HG03095 (cell line): ENCODE data around the gene PGAM4.
"Not testable (repeated sequence)": the region's sequence is repeated elsewhere in the genome, so short reads cannot be mapped to it uniquely, and the experiment has no call there.

Experiments used
- ATAC-seq: cut with Tn5 transposase; IDR thresholded peaks from one replicate; pipeline ENCODE4 v1.9.1; 2021; ENCODE audit warnings: moderate library complexity; ENCODE audit not compliant: unreplicated experiment

Gene PGAM4

DNA sequence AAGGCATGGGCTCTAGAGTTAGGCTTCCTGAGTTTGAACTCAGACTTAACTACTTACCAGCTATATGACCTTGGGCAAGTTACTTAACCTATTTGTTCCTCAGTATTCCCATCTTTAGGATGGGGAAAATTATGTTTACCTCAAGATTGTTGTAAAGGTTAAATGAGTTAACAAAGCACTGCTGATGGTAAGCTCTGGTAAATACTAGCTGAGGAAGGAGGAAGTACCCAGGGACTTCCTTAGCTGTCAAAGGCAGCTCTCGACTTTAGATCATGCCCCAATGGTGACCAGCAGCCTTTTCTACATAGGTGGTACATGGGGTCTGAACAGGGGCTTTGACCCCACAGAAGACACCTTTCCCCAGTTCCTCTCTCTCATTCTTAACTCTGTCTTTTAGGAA, 38.9 kb downstream of the PGAM4 start:
- ATAC-seq = no peak

DNA sequence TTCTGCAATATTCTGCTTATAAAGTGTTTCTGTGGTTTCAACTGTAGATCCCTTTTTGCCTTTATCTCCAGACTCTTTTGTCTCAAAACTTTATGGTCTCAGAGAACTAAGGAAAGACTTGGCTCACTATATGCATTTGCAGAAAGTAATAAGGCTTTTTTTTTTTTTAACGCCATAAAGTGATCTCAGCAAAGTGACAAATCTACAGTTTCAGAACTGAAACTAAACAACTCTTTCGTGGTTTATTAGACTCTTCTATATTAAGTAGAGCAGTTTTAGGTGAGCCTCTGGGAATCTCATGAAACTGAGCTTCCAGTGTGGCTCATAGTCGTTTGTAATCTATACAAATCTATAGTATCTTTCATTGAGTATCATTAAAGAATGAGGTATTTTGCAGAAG, 43.7 kb downstream of the PGAM4 start:
- peak; percentile 50 for ATAC-seq

DNA sequence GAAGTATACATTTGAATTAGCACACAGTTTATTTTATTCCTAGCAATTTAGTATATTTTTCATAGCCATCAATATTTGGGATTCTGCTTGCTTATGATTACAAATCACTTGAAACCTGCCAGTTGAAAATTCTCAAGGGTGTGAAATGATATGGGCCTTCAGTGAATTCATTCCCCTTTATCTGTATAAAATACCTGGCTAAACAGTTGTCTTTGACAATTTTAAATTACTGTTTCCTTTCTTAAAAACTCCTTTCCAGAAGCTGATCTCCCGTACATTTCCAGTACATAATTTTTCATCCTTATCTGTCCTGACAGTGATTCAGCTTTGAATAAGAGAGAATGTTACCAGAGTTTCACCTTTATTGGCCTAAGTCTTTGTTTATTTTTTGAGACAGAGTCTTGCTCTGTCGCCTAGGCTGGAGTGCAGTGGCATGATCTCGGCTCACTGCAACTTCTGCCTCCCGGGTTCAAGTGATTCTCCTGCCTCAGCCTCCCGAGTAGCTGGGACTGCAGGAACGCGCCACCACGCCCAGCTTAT, 45.0 kb downstream of the PGAM4 start:
- ATAC-seq = no peak

DNA sequence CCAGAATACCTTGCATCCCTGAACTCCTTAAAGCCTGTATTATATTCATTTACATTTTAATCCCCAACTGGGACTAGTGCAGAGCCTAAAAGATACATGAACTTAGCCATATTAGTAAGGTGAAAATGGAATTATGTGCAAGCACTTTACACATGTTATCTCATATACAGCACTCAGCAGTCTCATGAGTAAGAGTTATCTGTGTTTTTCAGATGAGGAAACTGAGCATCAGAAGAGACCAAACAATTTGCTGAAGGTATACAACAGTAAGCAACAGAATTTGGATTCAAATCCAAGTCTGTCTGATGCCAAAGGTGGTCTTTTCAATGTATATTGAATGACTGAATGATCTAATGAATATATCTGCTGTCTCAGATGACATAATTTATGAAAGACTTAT, 46.7 kb downstream of the PGAM4 start:
- ATAC-seq = no peak

DNA sequence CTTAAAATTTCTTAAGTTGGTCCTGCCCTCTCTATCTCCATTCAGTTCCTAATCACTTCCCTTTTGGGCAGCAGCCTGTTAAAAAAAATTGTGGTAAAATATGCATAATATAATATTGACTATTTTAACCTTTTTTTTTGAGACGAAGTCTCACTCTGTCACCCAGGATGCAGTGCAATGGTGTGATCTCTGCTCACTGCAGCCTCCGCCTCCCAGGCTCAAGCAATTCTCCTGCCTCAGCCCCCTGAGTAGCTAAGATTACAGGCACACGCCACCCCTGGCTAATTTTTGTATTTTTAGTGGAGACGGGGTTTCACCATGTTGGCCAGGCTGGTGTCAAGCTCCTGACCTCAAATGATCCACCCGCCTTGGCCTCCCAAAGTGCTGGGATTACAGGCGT, 50.1 kb downstream of the PGAM4 start:
- ATAC-seq = not testable (repeated sequence)

DNA sequence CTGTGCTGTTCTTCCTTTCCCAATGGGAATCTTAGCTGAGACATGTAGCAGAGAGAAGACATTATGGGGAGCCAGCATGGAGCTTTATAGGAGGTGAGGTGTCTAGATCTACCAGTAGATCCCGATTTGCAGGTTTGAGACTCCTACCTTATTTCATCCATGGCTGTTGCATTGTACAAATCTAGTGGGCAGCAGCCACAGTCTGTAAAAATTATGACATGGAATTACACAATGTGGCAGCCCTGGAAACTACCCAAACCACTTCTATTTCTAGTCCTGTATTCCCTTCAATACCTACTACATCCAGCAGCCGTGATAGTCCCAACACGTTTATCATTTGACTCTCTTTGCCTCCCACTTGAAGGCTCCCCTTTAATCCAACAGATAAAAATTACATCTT, 50.9 kb downstream of the PGAM4 start:
- ATAC-seq = no peak
